ENCODE data around the gene HDAC4.

Gene HDAC4

GRCh38 chr2:239442192-239442591 lies 41.4 kb upstream of the HDAC4 start:
- no peak overlapping the region for H3K4me3 ChIP-seq (ENCODE audit: control insufficient read depth, low read depth, low read length)
- no peak for DNase-seq (ENCODE audit: low read depth)
- TF ChIP-seq CTCF (conservative IDR thresholded peaks at IDR 0.05; ENCODE audit: control insufficient read depth, insufficient read depth, low read depth, low read length), result no peak

GRCh38 chr2:239441261-239442078 lies 40.6 kb upstream of the HDAC4 start:
- no peak for TF ChIP-seq CTCF (conservative IDR thresholded peaks at IDR 0.05; ENCODE audit: control insufficient read depth, insufficient read depth, low read depth, low read length)
- DNase-seq (ENCODE audit: low read depth), result no peak
- no peak overlapping the region for H3K4me3 ChIP-seq (ENCODE audit: control insufficient read depth, low read depth, low read length)

GRCh38 chr2:239440511-239440959 lies 39.7 kb upstream of the HDAC4 start:
- TF ChIP-seq CTCF (conservative IDR thresholded peaks at IDR 0.05; ENCODE audit: control insufficient read depth, insufficient read depth, low read depth, low read length), result no peak
- H3K4me3 ChIP-seq (ENCODE audit: control insufficient read depth, low read depth, low read length), result no peak overlapping the region
- no peak for DNase-seq (ENCODE audit: low read depth)

- no peak for DNase-seq (ENCODE audit: low read depth)
- no peak for TF ChIP-seq CTCF (conservative IDR thresholded peaks at IDR 0.05; ENCODE audit: control insufficient read depth, insufficient read depth, low read depth, low read length)
- no peak overlapping the region for H3K4me3 ChIP-seq (ENCODE audit: control insufficient read depth, low read depth, low read length)
Measured at GRCh38 chr2:239439754-239440315, 39.0 kb upstream of the HDAC4 start.

GRCh38 chr2:239438995-239439753 lies 38.4 kb upstream of the HDAC4 start:
- no peak for DNase-seq (ENCODE audit: low read depth)
- TF ChIP-seq CTCF (conservative IDR thresholded peaks at IDR 0.05; ENCODE audit: control insufficient read depth, insufficient read depth, low read depth, low read length), result no peak

GRCh38 chr2:239438368-239438767 lies 37.5 kb upstream of the HDAC4 start:
- no peak for DNase-seq (ENCODE audit: low read depth)
- no peak overlapping the region for H3K4me3 ChIP-seq (ENCODE audit: control insufficient read depth, low read depth, low read length)
- TF ChIP-seq CTCF (conservative IDR thresholded peaks at IDR 0.05; ENCODE audit: control insufficient read depth, insufficient read depth, low read depth, low read length), result no peak

More at GRCh38 chr2:239438995-239439753, 38.4 kb upstream of the HDAC4 start:
- H3K4me3 ChIP-seq (ENCODE audit: control insufficient read depth, low read depth, low read length), result no peak overlapping the region

Measured in fibroblast of mammary gland (primary cell).